ENCODE data around the gene PARD3. TPM values are rescaled to one million over a fixed set of nuclear protein-coding genes. Genes with fewer than 3 reads are reported as not detected.

Gene PARD3
- total RNA-seq, 1 experiment from 2014 or later, result 57.4 TPM

DNA sequence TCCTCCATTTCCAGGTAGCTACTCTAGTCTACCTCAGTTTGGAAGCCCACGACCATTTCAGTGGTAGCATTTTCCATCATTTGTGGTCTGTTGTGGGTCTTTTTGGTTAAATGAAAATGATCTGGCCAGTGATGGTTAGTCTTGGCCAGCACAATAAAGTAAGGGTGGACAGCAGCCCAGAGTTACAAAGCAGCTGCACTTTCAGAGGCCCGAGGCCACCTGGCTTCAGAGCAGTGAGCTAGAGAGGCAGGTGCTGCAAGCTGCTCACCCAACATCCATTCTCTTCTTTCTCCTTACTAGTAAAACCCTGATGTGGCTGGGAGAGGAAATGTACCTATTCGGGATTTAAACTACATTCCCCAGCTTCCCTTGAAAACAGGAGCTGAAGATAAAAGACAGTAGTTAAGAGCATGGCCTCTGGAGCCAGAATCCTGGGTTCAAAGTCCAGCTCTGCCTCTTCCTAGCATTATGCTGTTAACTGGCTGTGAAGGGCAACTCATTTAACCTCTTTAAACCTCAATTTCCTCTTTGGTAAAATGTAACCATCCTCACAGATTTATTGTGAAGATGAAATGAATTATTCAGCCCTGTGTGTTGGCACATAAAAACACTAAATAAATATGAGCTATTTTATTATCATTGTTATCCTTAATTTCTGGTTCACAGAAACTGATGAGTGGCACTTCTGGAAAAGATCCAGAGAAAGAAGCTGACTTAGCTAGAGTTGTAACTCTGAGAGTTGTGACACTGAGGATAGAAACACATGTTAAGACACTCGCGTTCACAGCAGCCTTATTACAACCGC, 517.4 kb downstream of the PARD3 start:
- H3K27me3 ChIP-seq (ENCODE audit: insufficient read depth, low read depth), result no peaks in the 10 kb centered on the region
- no peaks in the 10 kb centered on the region for H3K9me2 ChIP-seq (ENCODE audit: insufficient read depth)
- no peaks in the 10 kb centered on the region for H3F3A ChIP-seq (ENCODE audit: insufficient read depth, low read depth)
- H3K79me2 ChIP-seq (ENCODE audit: low read depth), result no peaks in the 10 kb centered on the region
- no peak overlapping the region for H2AFZ ChIP-seq
- POLR2A ChIA-PET (ENCODE audit: unreplicated experiment), result no interaction called here
- DNase-seq, result no peak
- H3K9me3 ChIP-seq (ENCODE audit: insufficient read depth, low read depth), result no peaks in the 10 kb centered on the region
- no TSS peak for BruUV-seq (replicated peaks)
- no peaks in the 10 kb centered on the region for H4K20me1 ChIP-seq (ENCODE audit: insufficient read depth)
- CTCF ChIA-PET, result no interaction called here
- intact Hi-C loops (cut with micrococcal nuclease; ENCODE audit: unreplicated experiment), result no loop called here
- H3K4me2 ChIP-seq, result no peak overlapping the region
- TF ChIP-seq, protein P1, sequence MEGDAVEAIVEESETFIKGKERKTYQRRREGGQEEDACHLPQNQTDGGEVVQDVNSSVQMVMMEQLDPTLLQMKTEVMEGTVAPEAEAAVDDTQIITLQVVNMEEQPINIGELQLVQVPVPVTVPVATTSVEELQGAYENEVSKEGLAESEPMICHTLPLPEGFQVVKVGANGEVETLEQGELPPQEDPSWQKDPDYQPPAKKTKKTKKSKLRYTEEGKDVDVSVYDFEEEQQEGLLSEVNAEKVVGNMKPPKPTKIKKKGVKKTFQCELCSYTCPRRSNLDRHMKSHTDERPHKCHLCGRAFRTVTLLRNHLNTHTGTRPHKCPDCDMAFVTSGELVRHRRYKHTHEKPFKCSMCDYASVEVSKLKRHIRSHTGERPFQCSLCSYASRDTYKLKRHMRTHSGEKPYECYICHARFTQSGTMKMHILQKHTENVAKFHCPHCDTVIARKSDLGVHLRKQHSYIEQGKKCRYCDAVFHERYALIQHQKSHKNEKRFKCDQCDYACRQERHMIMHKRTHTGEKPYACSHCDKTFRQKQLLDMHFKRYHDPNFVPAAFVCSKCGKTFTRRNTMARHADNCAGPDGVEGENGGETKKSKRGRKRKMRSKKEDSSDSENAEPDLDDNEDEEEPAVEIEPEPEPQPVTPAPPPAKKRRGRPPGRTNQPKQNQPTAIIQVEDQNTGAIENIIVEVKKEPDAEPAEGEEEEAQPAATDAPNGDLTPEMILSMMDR (conservative IDR thresholded peaks at IDR 0.05), result no peak
- no peak for TF ChIP-seq EZH2 (IDR thresholded peaks at IDR 0.05; ENCODE audit: low read depth)
- no peaks in the 10 kb centered on the region for H3K4me1 ChIP-seq (replicated peaks; ENCODE audit: insufficient read depth)
- no peaks in the 10 kb centered on the region for H3K36me3 ChIP-seq (ENCODE audit: low read depth)
- no peak overlapping the region for H3K4me3 ChIP-seq
- no peak overlapping the region for H3K27ac ChIP-seq

DNA sequence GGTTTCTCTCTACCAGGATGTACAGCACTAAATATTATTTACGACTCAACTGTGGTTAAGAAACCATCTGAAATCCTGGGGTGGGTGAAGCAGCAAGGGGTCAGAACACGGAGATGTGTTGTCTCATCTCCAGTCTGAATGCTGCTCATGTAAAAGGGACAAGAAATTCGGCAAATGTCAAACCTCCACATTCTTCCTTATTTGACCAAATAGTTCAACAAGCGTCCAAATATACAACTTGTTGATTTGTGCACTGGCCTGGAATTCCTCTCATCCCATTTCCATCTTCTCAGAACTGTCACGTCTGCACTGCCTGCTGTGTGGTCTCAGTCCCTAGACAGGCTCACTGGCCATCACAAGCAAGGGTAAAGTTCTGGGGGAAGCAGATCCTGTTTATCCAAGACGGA, 520.0 kb downstream of the PARD3 start:
- TF ChIP-seq EZH2 (IDR thresholded peaks at IDR 0.05; ENCODE audit: low read depth), result no peak
- TF ChIP-seq, protein P1 (conservative IDR thresholded peaks at IDR 0.05), result no peak
- no peaks in the 10 kb centered on the region for H3F3A ChIP-seq (ENCODE audit: insufficient read depth, low read depth)
- no peak overlapping the region for H3K27ac ChIP-seq
- no peaks in the 10 kb centered on the region for H3K4me1 ChIP-seq (replicated peaks; ENCODE audit: insufficient read depth)
- DNase-seq, result no peak
- H3K27me3 ChIP-seq (ENCODE audit: insufficient read depth, low read depth), result no peaks in the 10 kb centered on the region
- CTCF ChIA-PET, result no interaction called here
- intact Hi-C loops (cut with micrococcal nuclease; ENCODE audit: unreplicated experiment), result no loop called here
- no peak overlapping the region for H3K4me3 ChIP-seq
- H3K9me3 ChIP-seq (ENCODE audit: insufficient read depth, low read depth), result no peaks in the 10 kb centered on the region
- no TSS peak for BruUV-seq (replicated peaks)
- POLR2A ChIA-PET (ENCODE audit: unreplicated experiment), result no interaction called here
- H4K20me1 ChIP-seq (ENCODE audit: insufficient read depth), result no peaks in the 10 kb centered on the region
- no peaks in the 10 kb centered on the region for H3K79me2 ChIP-seq (ENCODE audit: low read depth)
- H3K4me2 ChIP-seq, result no peak overlapping the region
- H3K36me3 ChIP-seq (ENCODE audit: low read depth), result no peaks in the 10 kb centered on the region
- H2AFZ ChIP-seq, result no peak overlapping the region
- H3K9me2 ChIP-seq (ENCODE audit: insufficient read depth), result no peaks in the 10 kb centered on the region

DNA sequence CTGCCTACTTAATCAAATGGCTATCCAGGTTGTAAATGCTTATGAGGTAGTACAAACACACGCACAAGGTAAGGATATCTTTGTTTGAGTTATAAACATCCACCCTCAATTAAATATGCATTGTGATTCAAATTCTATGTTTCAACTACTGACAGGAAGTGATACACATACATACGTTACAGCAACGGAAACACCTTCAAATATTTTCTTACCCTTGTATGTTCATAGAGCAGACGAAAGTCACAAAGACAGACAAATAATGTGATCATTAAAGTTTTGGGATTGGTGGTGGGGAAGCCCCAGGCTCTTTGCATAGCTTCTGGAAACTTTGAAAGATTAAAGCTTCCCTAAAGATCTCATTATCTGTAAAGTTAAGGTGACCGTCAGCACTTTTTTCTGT, 521.0 kb downstream of the PARD3 start:
- Histone ChIP-seq H3K79me2 (ENCODE audit: low read depth) (no peaks in the 10 kb centered on the region), H3K4me1 (replicated peaks; ENCODE audit: insufficient read depth) (no peaks in the 10 kb centered on the region), H2AFZ (no peak overlapping the region), H4K20me1 (ENCODE audit: insufficient read depth) (no peaks in the 10 kb centered on the region), H3K36me3 (ENCODE audit: low read depth) (no peaks in the 10 kb centered on the region), H3K9me3 (ENCODE audit: insufficient read depth, low read depth) (no peaks in the 10 kb centered on the region), H3K27ac (no peak overlapping the region), H3K4me3 (no peak overlapping the region), H3F3A (ENCODE audit: insufficient read depth, low read depth) (no peaks in the 10 kb centered on the region), H3K4me2 (no peak overlapping the region), H3K9me2 (ENCODE audit: insufficient read depth) (no peaks in the 10 kb centered on the region), H3K27me3 (ENCODE audit: insufficient read depth, low read depth) (no peaks in the 10 kb centered on the region)
- no TSS peak for BruUV-seq (replicated peaks)
- TF ChIP-seq, protein P1 (conservative IDR thresholded peaks at IDR 0.05), result no peak
- TF ChIP-seq EZH2 (IDR thresholded peaks at IDR 0.05; ENCODE audit: low read depth), result no peak
- ChIA-PET CTCF (no interaction called here), POLR2A (ENCODE audit: unreplicated experiment) (no interaction called here)
- intact Hi-C loops (cut with micrococcal nuclease; ENCODE audit: unreplicated experiment), result no loop called here
- DNase-seq, result no peak
